HG03442 (cell line): ENCODE data around the gene CD83.
"Not testable (repeated sequence)": the region's sequence is repeated elsewhere in the genome, so short reads cannot be mapped to it uniquely, and the experiment has no call there.

Experiments used
- ATAC-seq: cut with Tn5 transposase; IDR thresholded peaks from one replicate; pipeline ENCODE4 v1.9.1; 2021; ENCODE audit warnings: mild to moderate bottlenecking, moderate library complexity; ENCODE audit not compliant: unreplicated experiment

The CD83 gene, protein sequence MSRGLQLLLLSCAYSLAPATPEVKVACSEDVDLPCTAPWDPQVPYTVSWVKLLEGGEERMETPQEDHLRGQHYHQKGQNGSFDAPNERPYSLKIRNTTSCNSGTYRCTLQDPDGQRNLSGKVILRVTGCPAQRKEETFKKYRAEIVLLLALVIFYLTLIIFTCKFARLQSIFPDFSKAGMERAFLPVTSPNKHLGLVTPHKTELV

GRCh38 chr6:14117158-14118090 lies at the start of gene CD83:
Gene CD83 (plus strand): TSS chr6:14117772. CDS start chr6:14117812, 40 bp downstream.
- ATAC-seq, result peak; percentile 62

- no peak for ATAC-seq
Observed at GRCh38 chr6:14068133-14068532, 49.4 kb upstream of the CD83 start.

DNA sequence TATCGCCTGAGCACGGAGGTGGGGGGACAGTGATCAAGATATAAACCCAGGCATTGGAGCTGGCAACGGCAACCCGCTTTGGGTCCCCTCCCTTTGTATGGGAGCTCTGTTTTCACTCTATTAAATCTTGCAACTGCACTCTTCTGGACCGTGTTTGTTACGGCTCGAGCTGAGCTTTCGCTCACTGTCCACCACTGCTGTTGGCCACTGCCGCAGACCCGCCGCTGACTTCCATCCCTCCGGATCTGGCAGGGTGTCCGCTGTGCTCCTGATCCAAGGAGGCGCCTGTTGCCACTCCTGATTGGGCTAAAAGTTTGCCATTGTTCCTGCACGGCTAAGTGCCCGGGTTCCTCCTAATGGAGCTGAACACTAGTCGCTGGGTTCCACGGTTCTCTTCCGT lies 48.9 kb upstream of the CD83 start:
- ATAC-seq, result no peak

DNA sequence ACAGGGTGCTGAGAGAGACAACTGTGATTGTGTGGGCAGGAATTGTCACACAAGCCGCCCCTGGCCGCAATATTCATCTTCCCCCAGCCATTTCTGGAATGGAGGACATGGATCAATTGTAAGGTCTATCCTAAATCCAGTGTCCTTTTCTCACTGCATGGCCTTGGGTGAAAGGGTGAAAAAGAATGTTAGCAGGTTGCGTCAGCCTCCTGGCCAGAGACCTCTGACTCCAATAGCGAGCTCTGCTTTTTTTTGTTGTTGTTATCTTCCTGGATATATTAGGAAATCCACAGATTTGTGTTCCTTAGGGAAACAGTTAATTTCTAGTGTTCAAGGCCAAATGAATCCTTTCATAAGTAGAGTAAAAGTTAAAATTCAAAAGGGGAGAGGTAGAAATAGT lies 47.1 kb upstream of the CD83 start:
- no peak for ATAC-seq

GRCh38 chr6:14072084-14072483 lies 45.5 kb upstream of the CD83 start:
- ATAC-seq, result no peak

GRCh38 chr6:14073561-14074354 lies 43.8 kb upstream of the CD83 start:
- ATAC-seq, result not testable (repeated sequence)

GRCh38 chr6:14074476-14075094 lies 43.0 kb upstream of the CD83 start:
- ATAC-seq, result peak; percentile 4

GRCh38 chr6:14075095-14075503 lies 42.5 kb upstream of the CD83 start:
- ATAC-seq, result peak; percentile 40

GRCh38 chr6:14077193-14077867 lies 40.2 kb upstream of the CD83 start:
- ATAC-seq, result no peak

DNA sequence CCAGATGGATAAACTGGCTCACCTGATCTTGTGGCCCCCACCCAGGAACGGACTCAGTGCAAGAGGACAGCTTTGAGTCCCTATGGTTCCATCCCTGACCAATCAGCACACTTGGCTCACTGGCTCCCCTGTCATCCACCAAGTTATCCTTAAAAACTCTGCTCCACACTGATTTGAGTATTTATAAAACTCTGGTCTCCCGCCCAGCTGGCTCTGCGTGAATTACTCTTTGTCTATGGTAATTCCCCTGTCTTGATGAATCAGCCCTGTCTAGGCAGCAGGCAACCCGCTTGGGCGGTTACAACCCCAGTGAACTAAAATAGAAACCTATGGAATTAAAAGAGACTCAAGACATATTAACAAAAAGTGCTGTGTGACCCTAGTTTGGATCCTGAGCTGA lies 38.1 kb upstream of the CD83 start:
- no peak for ATAC-seq

DNA sequence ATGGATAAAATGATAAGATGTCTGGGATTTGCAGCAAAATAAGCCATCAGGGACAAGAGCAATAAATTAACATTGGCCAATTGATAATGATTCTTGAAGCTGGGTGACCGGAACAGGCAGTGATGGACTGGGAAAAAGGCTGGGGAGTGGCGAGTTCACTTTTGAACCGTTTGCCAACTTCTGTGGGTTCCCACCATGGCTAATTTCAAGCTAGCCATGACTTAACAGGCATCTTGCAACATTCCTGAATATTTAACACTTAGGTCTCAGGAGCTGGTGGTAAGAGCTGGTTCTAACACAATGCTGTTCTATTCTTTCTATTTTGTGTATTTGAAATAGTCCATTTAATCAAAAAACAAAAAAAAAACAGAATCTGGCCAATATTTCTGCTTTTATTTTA lies 37.6 kb upstream of the CD83 start:
- no peak for ATAC-seq

DNA sequence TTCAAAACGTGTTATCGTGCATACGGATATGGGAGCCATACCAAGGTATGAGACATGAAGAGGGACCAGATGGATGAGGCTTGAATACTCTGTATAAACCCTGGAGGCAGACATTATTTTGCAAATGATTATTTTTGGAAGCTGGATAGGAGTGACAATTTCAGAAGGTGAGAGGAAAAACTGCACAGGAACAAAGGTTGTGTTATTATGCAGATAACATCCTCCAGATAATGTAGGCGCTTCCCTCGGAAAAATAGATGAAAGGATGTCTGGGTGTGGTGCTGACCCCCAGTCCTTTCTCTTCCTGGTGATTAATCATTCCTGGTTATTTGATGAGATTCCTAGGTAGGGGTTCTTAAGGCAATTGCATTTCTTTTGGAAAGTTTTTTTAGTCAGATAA lies 36.4 kb upstream of the CD83 start:
- no peak for ATAC-seq

DNA sequence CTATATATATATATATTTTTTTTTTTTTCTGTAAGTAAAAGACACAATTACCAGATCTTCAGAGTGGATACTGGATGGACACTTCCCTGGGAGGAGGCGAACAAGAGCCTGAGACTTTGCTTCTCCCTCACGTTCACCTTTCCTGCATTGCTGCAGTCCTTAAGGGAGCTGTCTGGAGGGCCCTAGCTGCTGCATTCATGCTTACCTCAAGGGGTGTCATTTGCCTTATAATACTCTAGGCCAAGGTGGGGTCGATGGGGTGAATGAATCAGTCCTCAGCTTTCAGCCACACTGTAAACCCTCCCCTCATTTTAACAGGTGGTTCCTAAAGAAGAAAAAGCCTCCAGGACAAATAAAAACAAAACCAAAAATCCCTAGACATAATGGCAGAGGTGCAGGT lies 34.8 kb upstream of the CD83 start:
- no peak for ATAC-seq

DNA sequence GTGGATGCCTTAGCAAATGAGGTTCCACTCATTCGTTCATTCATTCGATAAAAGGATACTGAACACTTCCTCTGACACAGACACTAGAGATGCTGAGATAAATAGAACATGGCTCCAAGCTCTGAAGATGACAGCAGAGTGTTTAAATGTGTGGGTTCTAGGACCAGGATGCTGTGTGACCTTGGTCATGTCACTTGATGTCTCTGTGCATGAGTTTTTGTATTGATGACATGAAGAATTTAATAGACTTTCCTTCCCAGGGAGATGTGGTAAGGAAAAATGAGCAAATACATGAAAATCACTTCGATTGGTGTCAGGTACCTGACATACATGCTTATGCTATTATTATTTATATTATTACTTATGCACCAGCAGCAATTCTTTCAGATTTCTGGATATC lies 34.3 kb upstream of the CD83 start:
- no peak for ATAC-seq

GRCh38 chr6:14083751-14084150 lies 33.8 kb upstream of the CD83 start:
- ATAC-seq, result no peak

- no peak for ATAC-seq
Observed at GRCh38 chr6:14084388-14084787, 33.2 kb upstream of the CD83 start.

- no peak for ATAC-seq
Observed at GRCh38 chr6:14085176-14085787, 32.3 kb upstream of the CD83 start.

GRCh38 chr6:14086701-14087100 lies 30.9 kb upstream of the CD83 start:
- ATAC-seq, result no peak

DNA sequence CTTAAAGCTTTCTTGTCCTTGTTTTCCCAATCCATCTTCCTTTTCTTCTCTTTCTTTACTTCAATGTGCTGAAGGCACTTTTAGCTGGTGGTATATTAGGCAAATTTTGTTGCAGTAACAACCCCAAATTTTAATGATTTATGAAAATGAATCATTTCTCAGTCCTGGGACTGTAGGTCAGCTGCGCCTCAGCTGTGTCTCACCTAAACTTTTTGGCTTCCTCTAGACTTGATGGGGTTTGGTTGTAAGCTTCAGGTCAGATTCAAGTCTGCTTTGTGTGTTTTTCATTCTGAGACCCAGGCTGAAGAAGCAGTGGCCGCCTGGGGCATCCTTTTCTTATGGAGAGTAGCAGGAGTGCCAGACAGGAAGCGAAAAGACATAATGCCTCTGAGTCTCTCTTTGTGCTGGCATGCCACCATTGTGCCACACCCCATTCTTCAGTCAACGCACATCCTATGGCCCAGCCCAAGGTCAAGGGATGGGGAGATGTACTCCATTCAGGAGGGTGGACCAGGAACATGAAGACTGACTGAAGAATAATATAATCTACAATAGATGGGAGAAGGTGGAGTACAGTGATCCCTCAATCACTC lies 28.9 kb upstream of the CD83 start:
- no peak for ATAC-seq

DNA sequence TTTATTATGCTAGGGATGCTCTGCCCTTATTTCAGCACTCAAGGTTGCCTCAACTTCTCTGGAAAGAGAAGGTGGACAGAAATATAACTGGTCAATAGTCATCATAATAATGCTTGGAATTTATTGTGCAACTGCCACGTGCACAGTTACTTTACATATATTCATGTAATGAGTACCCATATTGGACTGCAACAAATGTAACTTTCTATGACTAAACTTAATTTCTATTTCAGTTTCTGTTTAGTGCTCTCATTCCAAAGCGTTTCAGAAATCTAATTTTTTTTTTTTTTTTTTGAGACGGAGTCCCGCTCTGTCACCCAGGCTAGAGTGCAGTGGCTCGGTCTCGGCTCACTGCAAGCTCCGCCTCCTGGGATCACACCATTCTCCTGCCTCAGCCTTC lies 28.3 kb upstream of the CD83 start:
- peak; percentile 37 for ATAC-seq
